GM10266 (cell line): ENCODE data around the gene MYO1D.

Experiments used
- DNase-seq: peaks from one replicate; pipeline ENCODE4 v3.0.0; 2012; ENCODE audit errors: extremely low spot score
- CTCF ChIP-seq: IDR thresholded peaks from 2 replicates; pipeline ENCODE4 v1.5.1; 2012; ENCODE audit warnings: mild to moderate bottlenecking, low read depth; ENCODE audit not compliant: control insufficient read depth, insufficient read depth; ENCODE audit errors: missing control alignments

Gene MYO1D

GRCh38 chr17:32877164-32877764 lies 340 bp upstream of the MYO1D start:
- DNase-seq, result peak; percentile 98
- peak; percentile 96 for TF ChIP-seq CTCF

GRCh38 chr17:32875923-32876416 lies 954 bp downstream of the MYO1D start:
- no peak for TF ChIP-seq CTCF
- no peak for DNase-seq

GRCh38 chr17:32875230-32875917 lies 1.6 kb downstream of the MYO1D start:
- no peak for TF ChIP-seq CTCF
- DNase-seq, result no peak

- no peak for DNase-seq
These were observed 3.8 kb downstream of the MYO1D start for GRCh38 chr17:32873114-32873513.

GRCh38 chr17:32871746-32872145 lies 5.2 kb downstream of the MYO1D start:
- DNase-seq, result no peak
- TF ChIP-seq CTCF, result no peak

More at GRCh38 chr17:32873114-32873513, 3.8 kb downstream of the MYO1D start:
- TF ChIP-seq CTCF, result no peak

GRCh38 chr17:32870969-32871368 lies 6.0 kb downstream of the MYO1D start:
- no peak for DNase-seq
- no peak for TF ChIP-seq CTCF

GRCh38 chr17:32870027-32870670 lies 6.8 kb downstream of the MYO1D start:
- no peak for DNase-seq
- no peak for TF ChIP-seq CTCF
